ENCODE results near the gene TPM3.
A peak's percentile ranks its signal among the peaks of the same experiment; 100 is the strongest.
"Not testable (repeated sequence)": the region's sequence is repeated elsewhere in the genome, so short reads cannot be mapped to it uniquely, and the experiment has no call there.

TPM3 gene

DNA sequence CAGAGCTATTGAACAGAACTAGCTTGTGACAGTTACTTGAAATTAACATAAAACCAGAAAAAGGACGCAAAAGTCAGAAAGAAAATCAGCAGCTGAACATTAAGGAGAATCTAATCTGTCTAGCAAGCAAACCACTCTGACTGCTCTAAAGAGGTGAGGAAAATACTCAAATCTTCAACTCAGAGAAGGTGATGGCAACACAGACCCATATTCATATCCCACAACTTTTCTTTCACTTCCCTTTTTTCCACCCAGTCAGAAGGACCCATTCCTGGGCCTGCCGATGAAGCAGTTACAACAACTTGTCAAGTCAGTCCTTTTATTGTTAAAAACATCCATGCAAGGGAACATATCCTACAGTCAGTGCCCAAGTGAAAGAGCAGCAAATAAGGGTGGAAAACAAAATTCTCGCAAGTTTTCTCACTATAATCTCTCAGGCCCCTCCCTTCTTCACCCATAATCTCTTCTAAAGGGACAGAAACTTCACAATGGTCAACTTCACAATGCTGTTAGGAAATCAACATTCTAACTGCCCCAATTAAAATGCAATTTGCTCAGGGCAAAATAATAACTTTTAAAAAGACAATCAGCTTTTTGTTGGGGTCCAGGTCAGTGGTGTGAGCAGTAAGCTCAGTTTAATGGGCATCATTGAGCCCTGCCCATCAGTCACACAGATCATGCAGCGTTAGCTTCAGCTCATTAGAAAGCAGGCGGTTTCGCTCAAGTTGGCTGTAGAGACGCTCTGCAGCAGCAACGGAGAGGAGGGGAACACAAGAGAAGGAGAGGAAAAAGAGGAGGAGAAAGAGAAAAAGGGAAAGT lies 33.4 kb downstream of the TPM3 start:
- no peak for DNase-seq

GRCh38 chr1:154157520-154158306 lies 34.2 kb downstream of the TPM3 start:
- peak; percentile 56 for DNase-seq

- no peak for DNase-seq
Observed at GRCh38 chr1:154155251-154155650, 36.6 kb downstream of the TPM3 start.

DNA sequence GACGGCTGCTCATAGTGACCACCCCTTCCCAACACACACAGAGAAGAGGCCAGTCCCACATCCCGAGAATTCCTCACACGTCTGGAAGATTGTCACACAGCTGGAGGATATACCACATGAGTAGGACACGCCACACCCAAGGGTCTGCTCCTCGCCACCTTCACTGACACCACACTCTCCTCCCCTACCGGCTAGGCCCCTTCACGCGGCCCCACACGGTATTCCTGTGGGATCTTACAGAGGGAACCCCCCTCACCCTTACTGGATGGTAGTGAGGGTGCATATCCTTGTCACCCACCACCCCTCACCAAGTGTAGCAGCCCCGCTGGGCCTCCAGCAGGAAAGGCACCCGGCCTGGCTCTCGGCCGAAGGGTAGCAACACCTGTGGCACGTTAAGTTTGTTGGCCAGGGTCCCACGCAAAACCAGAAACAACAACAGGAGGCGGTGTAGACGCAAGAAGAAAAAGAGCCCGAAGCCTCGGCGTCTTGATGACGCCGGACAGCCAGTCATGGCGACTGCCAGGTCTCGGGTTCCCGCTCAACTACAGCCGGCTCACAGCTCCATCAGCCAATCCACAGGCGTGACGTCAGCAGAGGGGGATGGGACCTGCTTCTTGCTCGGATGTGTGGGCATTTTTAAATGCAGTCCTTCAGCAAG lies 37.2 kb downstream of the TPM3 start, which contains the start of gene NUP210L:
Gene NUP210L (minus strand): TSS at position 540 of the 658 bp plus-strand sequence.
- no peak for DNase-seq

- no peak for DNase-seq
Observed at GRCh38 chr1:154154053-154154452, 37.8 kb downstream of the TPM3 start.

DNA sequence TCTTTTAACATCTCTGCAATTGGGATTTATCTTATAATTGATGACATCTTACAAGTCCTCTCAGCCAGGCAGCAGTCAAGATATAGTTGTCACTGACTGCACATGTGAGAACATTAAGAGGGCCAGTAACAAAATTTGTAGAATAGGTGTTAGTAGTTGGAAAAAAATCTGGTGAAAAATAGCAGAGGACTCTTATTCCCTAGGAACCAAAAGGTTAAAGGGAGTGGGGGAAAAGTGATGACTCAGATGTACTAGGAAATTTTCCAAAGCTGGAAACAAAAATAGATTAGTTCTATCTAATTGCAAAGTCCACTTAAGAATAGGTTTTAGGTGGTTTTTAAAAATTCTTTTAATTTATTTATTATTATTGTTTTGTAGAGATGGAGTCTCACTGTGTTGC lies 40.6 kb downstream of the TPM3 start:
- no peak for DNase-seq

DNA sequence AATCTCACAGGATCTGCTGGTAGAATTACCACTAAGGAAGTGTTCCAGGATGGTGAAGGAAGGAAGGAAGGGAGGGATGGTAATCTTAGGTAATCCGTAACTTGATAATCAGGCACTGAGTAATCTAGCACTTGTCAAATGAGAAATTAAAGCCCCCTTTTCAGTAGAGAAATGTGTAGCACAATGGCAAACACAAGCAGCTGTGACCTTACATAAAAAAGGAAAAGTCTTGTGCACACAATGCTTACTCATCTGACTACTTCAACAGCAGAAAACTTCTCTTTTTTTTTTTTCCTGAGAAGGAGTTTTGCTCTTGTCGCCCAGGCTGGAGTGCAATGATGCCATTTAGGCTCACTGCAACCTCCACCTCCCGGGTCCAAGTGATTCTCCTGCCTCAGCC lies 43.1 kb downstream of the TPM3 start:
- DNase-seq, result no peak

DNA sequence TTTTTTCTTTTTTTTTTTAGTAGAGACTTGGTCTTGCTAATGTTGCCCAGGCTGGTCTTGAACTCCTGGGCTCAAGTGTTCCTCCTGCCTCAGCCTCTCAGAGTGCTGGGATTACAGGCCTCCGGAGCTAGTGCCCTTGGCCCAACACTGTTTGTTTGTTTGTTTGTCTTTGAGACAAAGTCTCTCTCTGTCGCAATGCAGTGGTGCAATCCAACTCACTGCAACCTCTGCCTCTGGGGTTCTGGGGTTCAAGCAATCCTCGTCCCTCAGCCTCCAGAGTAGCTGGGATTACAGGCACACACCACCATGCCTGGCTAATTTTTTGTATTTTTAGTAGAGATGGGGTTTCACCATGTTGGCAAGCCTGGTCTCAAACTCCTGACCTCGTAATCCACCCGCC lies 44.4 kb downstream of the TPM3 start:
- DNase-seq, result not testable (repeated sequence)

DNA sequence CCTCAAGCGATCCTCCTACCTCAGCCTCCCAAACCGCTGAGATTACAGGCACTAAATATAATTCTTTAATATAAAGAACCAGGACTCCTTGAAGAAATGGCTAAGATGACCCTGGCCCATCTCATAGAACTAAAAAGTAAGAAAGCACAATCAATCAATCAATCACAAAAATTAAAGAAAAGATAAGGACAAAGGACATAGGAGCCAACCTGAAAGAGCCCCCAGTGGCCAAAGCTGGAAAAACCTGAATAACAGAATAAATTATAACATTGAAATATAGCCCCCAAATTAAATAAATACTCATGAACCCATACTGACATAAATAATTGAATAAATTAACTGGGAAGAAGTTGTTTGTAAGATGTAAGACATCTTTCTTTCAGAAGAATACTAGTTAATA lies 45.9 kb downstream of the TPM3 start:
- no peak for DNase-seq

- DNase-seq, result no peak
Observed at GRCh38 chr1:154142358-154142757, 49.5 kb downstream of the TPM3 start.

GRCh38 chr1:154141240-154141639 lies 50.7 kb downstream of the TPM3 start:
- no peak for DNase-seq

DNA sequence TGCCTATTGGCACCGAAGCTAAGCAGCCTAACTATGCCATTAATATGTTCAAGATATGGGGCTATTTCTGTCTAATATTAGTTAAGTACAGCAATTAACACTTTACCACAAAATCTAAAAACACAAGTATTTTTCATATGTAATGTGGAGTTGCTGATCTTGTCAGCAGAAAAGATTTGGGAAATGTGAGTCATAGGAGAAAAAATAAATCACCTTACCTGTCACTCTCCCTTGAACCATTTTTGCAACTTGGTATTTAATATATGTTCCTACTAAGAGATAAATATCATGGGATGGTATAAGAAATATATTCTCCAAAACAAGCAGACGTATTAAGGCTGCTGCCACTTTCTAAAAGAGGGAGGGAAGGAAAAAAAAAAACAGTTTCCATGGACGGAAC lies 54.0 kb downstream of the TPM3 start:
- no peak for DNase-seq

- DNase-seq, result no peak
Observed at GRCh38 chr1:154133256-154133655, 58.6 kb downstream of the TPM3 start.

- no peak for DNase-seq
Observed at GRCh38 chr1:154129391-154129970, 62.4 kb downstream of the TPM3 start.

- DNase-seq, result not testable (repeated sequence)
Observed at GRCh38 chr1:154123205-154123604, 68.7 kb downstream of the TPM3 start.

GRCh38 chr1:154117642-154118041 lies 74.3 kb downstream of the TPM3 start:
- no peak for DNase-seq

- no peak for DNase-seq
Observed at GRCh38 chr1:154115180-154115579, 76.7 kb downstream of the TPM3 start.
